ENCODE data around the gene DGLUCY.
"Not testable (repeated sequence)": the region's sequence is repeated elsewhere in the genome, so short reads cannot be mapped to it uniquely, and the experiment has no call there.

Gene DGLUCY

GRCh38 chr14:91108941-91109611 lies 4.8 kb upstream of the DGLUCY start:
- FAIRE-seq, result no peak

DNA sequence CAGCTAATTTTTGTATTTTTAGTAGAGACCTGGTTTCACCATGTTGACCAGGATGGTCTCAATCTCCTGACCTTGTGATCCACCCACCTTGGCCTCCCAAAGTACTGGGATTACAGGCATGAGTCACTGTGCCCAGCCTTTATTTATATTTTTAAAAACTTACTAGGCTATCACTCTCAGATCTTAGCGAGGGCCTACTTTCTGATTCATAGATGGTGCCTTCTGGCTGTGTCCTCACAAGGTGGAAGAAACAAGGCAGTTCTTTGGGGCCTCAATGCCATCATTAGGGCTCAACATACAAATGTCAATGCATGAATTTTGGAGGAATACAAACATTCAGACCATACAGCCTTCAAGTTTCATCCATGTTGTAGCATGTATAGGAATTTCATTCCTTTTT lies 2.4 kb upstream of the DGLUCY start:
- FAIRE-seq, result no peak

- no peak for FAIRE-seq
These were observed 1.7 kb upstream of the DGLUCY start for GRCh38 chr14:91112194-91112593.

- no peak for FAIRE-seq
These were observed 499 bp downstream of the DGLUCY start for GRCh38 chr14:91114079-91115065.

- FAIRE-seq, result no peak
These were observed 2.3 kb downstream of the DGLUCY start for GRCh38 chr14:91115986-91116770.

GRCh38 chr14:91116913-91117588 lies 3.2 kb downstream of the DGLUCY start:
- FAIRE-seq, result no peak

DNA sequence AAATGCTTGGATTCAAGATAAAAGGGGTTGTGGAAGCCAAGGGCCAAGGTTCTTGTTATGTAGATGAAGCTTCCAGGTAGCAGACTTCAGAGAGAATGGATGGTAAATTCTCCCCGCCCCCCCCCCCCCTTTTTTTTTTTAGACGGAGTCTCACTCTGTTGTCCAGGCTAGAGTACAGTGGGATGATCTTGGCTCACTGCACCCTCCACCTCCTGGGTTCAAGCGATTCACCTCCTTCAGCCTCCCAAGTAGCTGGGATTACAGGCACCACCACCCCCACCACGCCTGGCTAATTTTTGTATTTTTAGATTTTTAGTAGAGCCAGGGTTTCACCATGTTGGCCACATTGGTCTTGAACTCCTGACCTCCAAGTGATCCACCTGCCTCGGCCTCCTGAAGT lies 4.1 kb downstream of the DGLUCY start:
- FAIRE-seq, result no peak

GRCh38 chr14:91118511-91119068 lies 4.7 kb downstream of the DGLUCY start:
- FAIRE-seq, result no peak

- no peak for FAIRE-seq
These were observed 5.9 kb downstream of the DGLUCY start for GRCh38 chr14:91119556-91120311.

DNA sequence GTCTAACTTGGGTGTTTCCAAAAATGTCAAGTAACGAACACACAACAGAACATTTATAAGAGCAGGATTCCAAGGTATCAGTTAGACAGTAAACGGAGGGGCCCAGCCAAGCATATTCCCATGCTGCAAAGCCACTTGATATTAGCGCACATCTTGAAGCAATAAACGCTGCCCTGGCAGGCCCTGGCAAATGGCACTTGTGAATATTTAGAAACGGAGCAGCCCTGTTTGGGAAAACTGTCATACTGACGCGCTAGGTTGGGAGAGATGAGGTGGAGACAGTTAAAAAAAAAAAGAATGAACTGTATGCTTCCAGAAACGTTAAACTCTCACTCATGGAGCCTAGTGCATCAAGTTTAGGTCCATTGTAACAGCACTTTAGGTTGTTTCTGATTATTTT lies 9.3 kb downstream of the DGLUCY start:
- FAIRE-seq, result no peak

- FAIRE-seq, result not testable (repeated sequence)
These were observed 10.8 kb downstream of the DGLUCY start for GRCh38 chr14:91124406-91125270.

DNA sequence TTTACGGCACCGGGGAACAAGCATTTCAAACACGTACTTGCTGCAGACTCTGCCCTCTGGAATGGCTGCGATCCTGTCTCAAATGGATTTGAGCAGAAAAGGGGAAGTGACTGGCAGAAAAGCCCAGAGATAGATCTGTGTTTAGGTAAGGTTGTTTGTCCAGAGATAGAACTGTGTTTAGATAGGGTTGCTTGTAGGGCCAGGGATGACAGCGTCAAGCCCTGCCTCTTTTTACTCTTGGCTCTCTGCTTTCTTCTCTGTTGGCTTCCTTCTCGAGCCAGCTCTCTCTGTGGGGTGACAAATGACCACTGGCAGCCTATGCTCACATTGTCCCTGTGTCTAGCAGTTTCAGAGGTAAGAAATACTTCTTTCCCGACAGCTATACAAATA lies 11.4 kb downstream of the DGLUCY start:
- FAIRE-seq, result no peak

GRCh38 chr14:91125801-91126200 lies 11.9 kb downstream of the DGLUCY start:
- FAIRE-seq, result no peak

DNA sequence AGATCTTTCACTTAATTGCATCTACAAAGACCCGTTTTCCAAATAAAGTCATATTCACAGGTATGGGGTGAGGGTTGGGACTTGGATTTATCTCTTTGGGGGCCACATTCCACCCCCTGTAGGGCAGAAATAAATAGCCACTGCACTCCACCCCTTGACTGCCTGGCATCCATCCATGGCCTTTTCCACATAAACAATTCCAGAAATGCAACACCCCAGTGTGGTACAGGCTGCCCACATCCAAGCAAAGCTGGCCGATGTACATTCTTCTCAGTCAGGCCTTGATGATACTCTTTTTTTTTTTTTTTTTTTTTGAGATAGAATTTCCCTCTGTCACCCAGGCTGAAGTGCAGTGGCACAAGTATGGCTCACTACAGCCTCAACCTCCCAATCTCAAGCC lies 12.9 kb downstream of the DGLUCY start:
- FAIRE-seq, result no peak

DNA sequence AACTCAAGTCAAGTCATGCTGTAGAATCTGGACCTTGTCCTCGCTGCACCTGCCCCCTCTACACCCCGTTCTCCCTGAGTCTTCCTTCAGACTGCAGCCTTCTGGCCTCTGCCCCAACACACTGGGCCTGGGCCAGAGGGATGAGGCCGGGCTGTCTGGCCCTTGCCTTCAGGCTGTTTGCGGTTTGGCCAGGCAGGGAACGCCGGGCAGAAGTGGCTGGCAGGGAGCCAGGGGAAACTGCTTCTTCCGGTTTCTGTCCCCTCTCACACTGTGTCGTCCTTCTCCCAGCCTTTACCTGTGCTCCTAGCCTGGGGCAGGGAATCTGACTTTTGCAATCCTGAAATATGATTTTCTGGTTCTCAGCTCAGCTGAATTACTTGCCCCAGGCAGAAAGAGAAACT lies 13.5 kb downstream of the DGLUCY start:
- no peak for FAIRE-seq

GRCh38 chr14:91127924-91128323 lies 14.1 kb downstream of the DGLUCY start:
- no peak for FAIRE-seq

GRCh38 chr14:91128699-91129098 lies 14.8 kb downstream of the DGLUCY start:
- no peak for FAIRE-seq

DNA sequence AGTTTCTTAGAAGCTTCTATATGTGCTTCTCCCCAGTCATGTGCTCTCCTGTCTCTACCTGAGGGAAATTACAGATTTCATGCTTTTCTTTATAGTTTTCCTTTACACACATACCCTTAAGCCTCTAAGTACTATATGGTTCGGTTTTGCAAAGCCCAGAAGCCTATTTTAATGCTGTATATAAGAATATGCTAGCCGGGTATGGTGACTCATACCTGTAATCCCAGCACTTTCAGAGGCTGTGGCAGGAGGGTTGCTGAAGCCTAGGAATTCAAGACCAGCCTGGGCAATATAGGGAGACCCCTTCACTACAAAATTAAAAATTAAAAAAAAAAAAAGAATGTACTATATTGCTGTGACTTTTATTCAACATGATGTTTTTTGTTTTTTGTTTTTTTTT lies 15.4 kb downstream of the DGLUCY start:
- no peak for FAIRE-seq

- no peak for FAIRE-seq
These were observed 21.2 kb downstream of the DGLUCY start for GRCh38 chr14:91135039-91135438.

Data from endometrium (tissue), 2 donors.